NCI-H1417 (cell line): ENCODE measurements around the gene AFMID.
"Not testable (repeated sequence)": the region's sequence is repeated elsewhere in the genome, so short reads cannot be mapped to it uniquely, and the experiment has no call there.

Source experiments
- DNase-seq, 3 experiments: peaks; one replicate each; lab custom pipeline; 2025; lab: John Stamatoyannopoulos, UW

Gene AFMID

GRCh38 chr17:78154903-78155811, 32.0 kb upstream of the AFMID start:
- DNase-seq, result no peak

DNA sequence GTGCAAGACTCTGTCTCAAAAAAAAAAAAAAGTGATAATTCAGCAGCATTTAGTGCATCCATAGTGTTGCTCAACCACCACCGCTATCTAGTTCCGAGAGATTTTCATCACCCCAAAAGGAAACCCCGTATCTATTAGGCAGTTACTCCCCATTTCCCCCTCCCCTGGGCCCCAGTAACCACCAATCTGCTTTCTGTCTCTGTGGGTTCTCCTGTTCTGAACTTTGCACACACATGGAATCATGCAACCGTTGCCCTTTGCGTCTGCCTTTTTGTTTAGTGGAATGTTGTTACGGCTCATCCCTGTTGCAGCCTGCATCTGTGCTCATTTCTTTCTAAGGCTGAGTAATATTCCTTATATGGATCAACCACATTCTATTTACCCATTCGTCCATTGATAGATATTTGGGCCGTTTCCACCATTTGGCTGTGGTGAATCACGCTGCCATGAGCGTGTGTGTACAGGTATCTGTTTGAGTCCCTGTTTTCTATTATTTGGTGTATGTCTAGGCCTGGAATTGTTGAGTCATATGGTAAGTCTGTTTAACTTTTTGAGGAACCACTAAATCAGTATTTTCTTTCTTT, 27.5 kb upstream of the AFMID start:
- no peak for DNase-seq

DNA sequence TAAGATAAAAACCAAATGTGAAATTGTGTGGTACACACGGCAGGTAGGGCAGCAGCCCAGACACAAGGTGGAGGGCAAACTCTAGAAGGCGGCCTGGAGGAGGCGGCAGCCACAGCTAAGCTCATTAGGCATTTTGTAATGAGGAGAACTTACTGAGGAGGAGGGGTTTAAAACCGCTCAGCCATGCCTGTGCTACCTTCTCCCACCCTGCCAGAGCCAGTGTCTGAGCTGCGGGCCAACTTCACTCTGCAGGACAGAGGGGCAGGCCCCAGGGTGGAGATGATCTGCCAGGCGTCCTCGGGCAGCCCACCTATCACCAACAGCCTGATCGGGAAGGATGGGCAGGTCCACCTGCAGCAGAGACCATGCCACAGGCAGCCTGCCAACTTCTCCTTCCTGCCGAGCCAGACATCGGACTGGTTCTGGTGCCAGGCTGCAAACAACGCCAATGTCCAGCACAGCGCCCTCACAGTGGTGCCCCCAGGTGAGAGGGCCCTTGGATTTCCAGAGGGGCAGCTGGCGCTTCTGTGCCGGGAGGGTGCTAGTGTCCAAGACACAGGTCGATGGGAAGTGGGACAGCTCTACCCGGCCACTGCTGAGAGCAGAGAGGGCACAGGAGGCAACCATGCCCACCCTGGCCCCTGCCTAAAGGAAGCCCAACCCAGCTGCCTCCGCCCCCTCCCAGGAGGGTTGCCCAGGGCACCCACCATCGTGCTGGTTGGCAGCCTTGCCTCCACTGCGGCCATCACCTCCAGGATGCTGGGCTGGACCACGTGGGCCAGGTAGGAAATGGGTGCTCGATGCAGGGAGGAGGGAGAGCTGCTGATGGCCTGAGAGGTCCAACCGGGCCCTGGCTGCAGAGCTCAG, 23.0 kb upstream of the AFMID start:
- DNase-seq, result no peak

GRCh38 chr17:78164748-78165607, 22.2 kb upstream of the AFMID start:
- no peak for DNase-seq

DNA sequence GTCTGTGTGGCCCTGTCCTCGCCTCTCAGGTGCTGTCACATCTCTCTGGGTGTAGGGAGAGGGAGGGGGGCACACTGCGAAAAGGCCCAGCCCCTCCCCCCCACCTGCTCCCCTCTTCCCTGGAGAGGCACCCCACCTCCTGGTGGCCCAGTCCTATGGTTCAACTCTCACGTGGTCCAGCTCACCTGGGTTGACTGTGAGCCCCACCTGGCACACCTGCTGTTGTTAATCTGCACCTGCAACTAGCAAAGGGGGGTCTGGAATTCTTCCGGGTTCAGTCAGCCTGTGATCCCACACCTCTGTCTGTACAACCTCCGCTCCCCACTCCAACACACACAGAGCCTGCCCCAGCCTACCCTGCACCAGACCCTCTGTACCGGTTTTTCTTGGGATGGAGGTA, 20.7 kb upstream of the AFMID start:
- peak in 2 of 3 experiments; percentile 27 to 33 for DNase-seq

- DNase-seq, result peak; percentile 86 to 90 (median 88)
Observed at GRCh38 chr17:78168242-78168902, 18.8 kb upstream of the AFMID start, which contains the start of gene SYNGR2. Gene SYNGR2 (plus strand): TSS chr17:78168581. CDS start chr17:78168617, 36 bp downstream.

GRCh38 chr17:78168903-78169793, 18.0 kb upstream of the AFMID start:
- peak; percentile 15 to 38 (median 25) for DNase-seq

- no peak for DNase-seq
Observed at GRCh38 chr17:78170692-78171590, 16.2 kb upstream of the AFMID start.

DNA sequence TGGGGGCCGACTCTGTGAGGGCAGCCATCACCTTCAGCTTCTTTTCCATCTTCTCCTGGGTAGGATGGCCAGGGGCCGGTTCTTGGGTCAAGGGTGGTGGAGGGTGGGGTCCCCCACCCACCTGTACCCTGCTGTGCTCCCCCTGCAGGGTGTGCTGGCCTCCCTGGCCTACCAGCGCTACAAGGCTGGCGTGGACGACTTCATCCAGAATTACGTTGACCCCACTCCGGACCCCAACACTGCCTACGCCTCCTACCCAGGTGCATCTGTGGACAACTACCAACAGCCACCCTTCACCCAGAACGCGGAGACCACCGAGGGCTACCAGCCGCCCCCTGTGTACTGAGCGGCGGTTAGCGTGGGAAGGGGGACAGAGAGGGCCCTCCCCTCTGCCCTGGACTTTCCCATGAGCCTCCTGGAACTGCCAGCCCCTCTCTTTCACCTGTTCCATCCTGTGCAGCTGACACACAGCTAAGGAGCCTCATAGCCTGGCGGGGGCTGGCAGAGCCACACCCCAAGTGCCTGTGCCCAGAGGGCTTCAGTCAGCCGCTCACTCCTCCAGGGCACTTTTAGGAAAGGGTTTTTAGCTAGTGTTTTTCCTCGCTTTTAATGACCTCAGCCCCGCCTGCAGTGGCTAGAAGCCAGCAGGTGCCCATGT, 15.4 kb upstream of the AFMID start:
- not testable (repeated sequence) for DNase-seq

- DNase-seq, result peak; percentile 35 to 84 (median 68)
Observed at GRCh38 chr17:78172249-78173051, 14.7 kb upstream of the AFMID start.

- DNase-seq, result no peak
Observed at GRCh38 chr17:78173097-78173715, 14.0 kb upstream of the AFMID start.

GRCh38 chr17:78174346-78174869, 12.8 kb upstream of the AFMID start:
- no peak for DNase-seq

DNA sequence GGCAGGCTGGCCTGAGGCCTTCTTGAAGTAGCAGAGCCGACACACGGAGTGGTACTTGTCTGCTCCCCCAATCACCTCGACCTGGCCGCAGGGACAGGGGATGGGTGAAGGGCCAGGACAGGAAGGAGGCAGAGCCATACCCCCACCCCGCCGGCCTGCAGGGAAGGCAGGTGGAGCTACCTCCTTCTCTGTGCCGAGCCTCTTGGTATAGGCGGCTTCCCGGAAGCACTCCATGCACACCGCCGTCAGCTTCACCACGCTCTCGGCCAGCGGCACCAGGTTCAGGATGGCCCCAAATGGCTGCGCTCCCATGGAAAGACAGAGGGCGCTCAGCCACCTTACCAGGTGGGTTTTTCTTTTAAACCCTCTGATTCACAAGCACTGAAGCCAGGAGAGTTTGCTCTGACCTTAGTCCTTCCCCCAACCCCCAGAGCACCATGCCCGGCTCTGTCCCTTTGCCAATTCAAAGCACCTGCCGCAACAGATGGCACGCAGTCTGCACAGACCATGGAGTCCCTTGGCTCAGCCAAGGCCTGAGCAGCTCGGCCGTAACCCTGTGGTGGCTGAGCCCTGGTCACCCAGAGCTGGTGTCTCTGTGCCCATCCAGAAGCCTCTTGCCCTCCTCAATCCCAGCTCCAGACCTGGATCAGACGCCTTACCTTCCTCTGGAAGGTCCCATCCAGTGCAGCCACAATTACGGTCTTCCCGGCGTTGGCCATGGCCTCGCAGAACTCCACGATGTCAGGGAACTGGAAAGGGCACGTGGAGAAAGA, 12.1 kb upstream of the AFMID start:
- DNase-seq, result peak in 1 of 3 experiments; percentile 20

DNA sequence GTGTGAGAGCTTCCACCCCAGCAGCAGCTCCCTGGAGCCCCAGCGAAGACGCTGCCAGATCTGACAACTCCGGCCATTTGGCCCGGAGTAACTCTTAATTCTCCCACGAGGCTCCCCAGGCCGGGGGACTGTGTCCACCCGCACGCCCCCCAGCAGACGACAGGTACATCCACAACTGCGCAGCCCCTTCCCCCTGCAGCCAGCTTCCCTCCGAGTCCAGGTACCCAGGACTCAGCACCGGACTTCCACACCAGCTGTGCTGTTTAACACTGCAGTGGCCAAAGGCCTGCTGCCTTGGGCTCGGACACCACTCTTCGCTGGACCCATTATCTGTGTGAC, 11.6 kb upstream of the AFMID start:
- no peak for DNase-seq

DNA sequence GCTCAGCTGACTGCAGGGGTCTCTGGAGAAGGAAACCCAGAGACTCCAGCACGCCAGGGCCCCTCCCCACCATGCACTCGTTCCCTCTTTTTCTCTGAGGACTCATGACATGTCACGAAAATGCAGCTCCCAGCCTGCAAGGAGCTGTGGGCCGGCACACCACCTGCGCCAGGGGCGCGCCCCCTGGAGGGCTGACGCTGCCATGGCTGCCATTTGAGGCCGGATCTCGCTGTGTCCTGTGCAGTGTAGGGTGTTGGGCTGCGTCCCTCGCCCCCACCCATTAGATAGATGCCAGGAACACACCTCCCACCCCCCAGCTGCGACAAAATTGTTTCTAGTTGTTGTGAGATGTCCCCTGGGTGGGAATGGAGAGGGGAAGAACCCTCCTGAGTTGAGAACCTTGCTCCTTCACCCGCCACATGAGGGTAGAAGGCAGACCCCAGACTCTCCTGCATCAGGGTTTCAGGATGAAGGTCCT, 10.6 kb upstream of the AFMID start:
- peak in 2 of 3 experiments; percentile 9 to 10 for DNase-seq

DNA sequence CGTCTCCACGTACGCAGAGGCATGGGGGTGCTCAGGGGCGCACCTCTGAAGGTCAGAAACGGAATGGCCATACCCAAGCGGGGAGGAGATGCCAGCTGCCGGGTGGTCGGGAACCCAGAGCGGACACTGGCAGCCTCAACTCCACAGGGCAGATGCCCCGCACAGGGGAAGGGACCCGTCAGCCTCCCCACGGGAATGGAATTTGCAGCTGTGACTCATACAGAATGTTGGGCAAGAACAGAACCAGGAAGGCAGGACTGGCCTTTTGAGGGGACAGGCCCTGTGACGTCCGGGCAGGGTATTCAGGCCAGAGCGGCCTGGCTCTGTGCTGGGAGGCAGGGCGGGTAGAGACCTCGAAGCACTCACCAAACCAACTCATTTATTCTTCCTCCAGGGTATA, 7.8 kb upstream of the AFMID start:
- DNase-seq, result no peak
